OCI-LY3 (cell line): ENCODE measurements around the gene ALPP.

Experiments used
- EZH2phosphoT487 ChIP-seq: fragments of 200-600 bp; shearing (Covaris generic); IDR thresholded peaks from 2 replicates; pipeline ENCODE4 v1.6.1; 2018; ENCODE audit warnings: antibody characterized with exemption, mixed run types, low read depth
- TF ChIP-seq, protein P1 (sequence below): fragments of 200-600, 300-600 bp; sonication (generic); IDR thresholded peaks from 2 replicates; pipeline ENCODE4 v1.5.1; 2014; ENCODE audit warnings: antibody characterized with exemption, low read length, low read depth

DNA sequence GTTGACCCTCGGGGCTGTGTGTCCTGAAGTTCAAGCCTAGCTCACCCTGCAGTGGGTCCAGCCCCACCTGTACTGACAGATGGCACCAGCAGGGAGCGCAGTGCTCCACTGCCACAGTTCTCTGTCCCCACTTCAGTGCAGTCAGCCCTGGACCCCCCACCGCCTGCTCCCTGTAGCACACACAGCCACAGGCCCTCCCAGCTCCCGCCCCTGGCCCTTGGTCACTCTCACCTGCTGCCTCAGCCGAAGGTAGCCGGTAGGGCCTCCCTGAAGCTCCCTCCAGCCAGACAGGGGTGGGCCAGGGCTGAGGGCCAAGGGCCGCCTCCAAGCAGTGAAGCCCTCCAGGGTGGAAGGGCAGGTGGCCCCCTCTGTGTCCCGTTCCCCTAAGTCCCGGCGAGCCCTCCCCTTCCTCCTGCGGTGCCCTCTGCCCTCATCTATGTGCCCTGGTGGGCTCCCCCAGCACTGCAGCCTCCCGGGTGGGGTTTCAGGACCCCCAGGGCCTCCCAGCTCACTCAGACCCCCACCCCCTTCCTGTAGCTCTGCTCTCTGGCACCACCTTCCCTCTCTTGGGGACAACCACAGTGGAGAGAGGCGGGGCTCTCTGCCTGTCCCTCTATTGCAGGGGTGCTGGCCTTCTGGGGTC lies 10.8 kb upstream of the ALPP start:
- TF ChIP-seq, protein P1, sequence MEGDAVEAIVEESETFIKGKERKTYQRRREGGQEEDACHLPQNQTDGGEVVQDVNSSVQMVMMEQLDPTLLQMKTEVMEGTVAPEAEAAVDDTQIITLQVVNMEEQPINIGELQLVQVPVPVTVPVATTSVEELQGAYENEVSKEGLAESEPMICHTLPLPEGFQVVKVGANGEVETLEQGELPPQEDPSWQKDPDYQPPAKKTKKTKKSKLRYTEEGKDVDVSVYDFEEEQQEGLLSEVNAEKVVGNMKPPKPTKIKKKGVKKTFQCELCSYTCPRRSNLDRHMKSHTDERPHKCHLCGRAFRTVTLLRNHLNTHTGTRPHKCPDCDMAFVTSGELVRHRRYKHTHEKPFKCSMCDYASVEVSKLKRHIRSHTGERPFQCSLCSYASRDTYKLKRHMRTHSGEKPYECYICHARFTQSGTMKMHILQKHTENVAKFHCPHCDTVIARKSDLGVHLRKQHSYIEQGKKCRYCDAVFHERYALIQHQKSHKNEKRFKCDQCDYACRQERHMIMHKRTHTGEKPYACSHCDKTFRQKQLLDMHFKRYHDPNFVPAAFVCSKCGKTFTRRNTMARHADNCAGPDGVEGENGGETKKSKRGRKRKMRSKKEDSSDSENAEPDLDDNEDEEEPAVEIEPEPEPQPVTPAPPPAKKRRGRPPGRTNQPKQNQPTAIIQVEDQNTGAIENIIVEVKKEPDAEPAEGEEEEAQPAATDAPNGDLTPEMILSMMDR: no peak
- TF ChIP-seq EZH2phosphoT487: no peak
